HepG2 (cell line): ENCODE data around the gene MRNIP. TPM values are rescaled to one million over a fixed set of nuclear protein-coding genes. Genes with fewer than 3 reads are reported as not detected.
A peak's percentile ranks its signal among the peaks of the same experiment; 100 is the strongest.

Experiments used
- CBX1 ChIP-seq: IDR thresholded peaks from one replicate; pipeline ENCODE4 v1.6.1; 2016; ENCODE audit warnings: antibody characterized with exemption, low read depth
- KLF13 ChIP-seq: sonication (generic); formaldehyde crosslinking; IDR thresholded peaks from 2 replicates; pipeline ENCODE4 v1.4.0; 2020; ENCODE audit warnings: mild to moderate bottlenecking, missing genetic modification reagents
- MAF1 ChIP-seq: sonication (generic); formaldehyde crosslinking; IDR thresholded peaks from 2 replicates; pipeline ENCODE4 v1.5.0; 2020; ENCODE audit warnings: missing genetic modification reagents, borderline replicate concordance
- MED1 ChIP-seq: sonication (generic); formaldehyde crosslinking; IDR thresholded peaks from 2 replicates; pipeline ENCODE4 v1.4.0; 2020; ENCODE audit warnings: missing genetic modification reagents
- MXI1 ChIP-seq: IDR thresholded peaks from 3 replicates; pipeline ENCODE4 v1.6.1; 2012; ENCODE audit warnings: low read depth, low read length, inconsistent platforms, borderline replicate concordance
- RFXAP ChIP-seq: sonication (generic); formaldehyde crosslinking; IDR thresholded peaks from 2 replicates; pipeline ENCODE4 v1.4.0; 2020; ENCODE audit warnings: missing genetic modification reagents, borderline replicate concordance
- SNAPC2 ChIP-seq: sonication (generic); formaldehyde crosslinking; IDR thresholded peaks from 2 replicates; pipeline ENCODE4 v1.8.1; 2022; ENCODE audit warnings: mild to moderate bottlenecking, missing genetic modification reagents
- YEATS2 ChIP-seq: sonication (generic); formaldehyde crosslinking; IDR thresholded peaks from 2 replicates; pipeline ENCODE4 v1.4.0; 2020; ENCODE audit warnings: missing genetic modification reagents, borderline replicate concordance
- YY1 ChIP-seq: IDR thresholded peaks from 2 replicates; pipeline ENCODE4 v1.6.1; 2011; ENCODE audit warnings: low read length, low read depth, moderate library complexity, mild to moderate bottlenecking; ENCODE audit not compliant: insufficient read depth, insufficient replicate concordance
- ZBTB33 ChIP-seq: sonication (generic); formaldehyde crosslinking; IDR thresholded peaks from 2 replicates; pipeline ENCODE4 v1.4.0; 2020; ENCODE audit warnings: missing genetic modification reagents
- ZNF33B ChIP-seq: sonication (generic); formaldehyde crosslinking; IDR thresholded peaks from 2 replicates; pipeline ENCODE4 v1.5.1; 2020; ENCODE audit warnings: mild to moderate bottlenecking, missing genetic modification reagents
- ZNF564 ChIP-seq: sonication (generic); formaldehyde crosslinking; IDR thresholded peaks from 2 replicates; pipeline ENCODE4 v1.8.1; 2023; ENCODE audit warnings: mild to moderate bottlenecking, missing genetic modification reagents
- ZNF598 ChIP-seq: sonication (generic); formaldehyde crosslinking; IDR thresholded peaks from 2 replicates; pipeline ENCODE4 v1.5.1; 2020; ENCODE audit warnings: mild to moderate bottlenecking, missing genetic modification reagents, borderline replicate concordance
- ZNF772 ChIP-seq: sonication (generic); formaldehyde crosslinking; IDR thresholded peaks from 2 replicates; pipeline ENCODE4 v1.5.0; 2020; ENCODE audit warnings: mild to moderate bottlenecking, missing genetic modification reagents
- polyA plus RNA-seq, 8 experiments: library from polyadenylated mRNA; depleted of rRNA in 3 of 8; stranded (reverse) in 7 of 8; unstranded in 1 of 8; fragments of >200 nt; fragmentation: Illumina TruSeq in 4 of 8; extraction: Trizol in 4 of 8; gene quantifications; 2 replicates each; pipeline versions ENCODE4 v1.2.1 to v1.2.3, GENCODE V29; 2011 to 2016; ENCODE audit warnings: low read depth in 4 of 8, missing spikeins in 1 of 8, mixed read lengths in 1 of 8; ENCODE audit not compliant: insufficient read depth in 1 of 8
- total RNA-seq, 5 experiments: library from RNA; depleted of rRNA; stranded (reverse); fragments of >200 nt; fragmentation: Illumina TruSeq; extraction: Trizol; gene quantifications; 2 replicates each; pipeline ENCODE4 v1.2.3, GENCODE V29; 2016; ENCODE audit warnings: low read depth in 1 of 5
- TF ChIP-seq, protein P1 (sequence below): sonication (generic); formaldehyde crosslinking; IDR thresholded peaks from 2 replicates; pipeline ENCODE4 v1.4.0; 2020; ENCODE audit warnings: mild to moderate bottlenecking, missing genetic modification reagents, borderline replicate concordance
- TF ChIP-seq, protein P2 (sequence below): sonication (generic); formaldehyde crosslinking; IDR thresholded peaks from 2 replicates; pipeline ENCODE4 v1.8.1; 2023; ENCODE audit warnings: mild to moderate bottlenecking, moderate library complexity, missing genetic modification reagents
- TF ChIP-seq, protein P3 (sequence below): IDR thresholded peaks from 2 replicates; pipeline ENCODE4 v1.6.1; 2012; ENCODE audit warnings: inconsistent platforms
- TF ChIP-seq, protein P4 (sequence below): sonication (generic); formaldehyde crosslinking; IDR thresholded peaks from 2 replicates; pipeline ENCODE4 v1.4.0; 2020; ENCODE audit warnings: missing genetic modification reagents

MRNIP gene
- total and polyA plus RNA-seq, 2 of the 13 experiments (the other 11 are each of a cell fraction or from before 2014, with no cell fraction given), result 15.5 to 34.1 TPM

- TF ChIP-seq, protein P1, sequence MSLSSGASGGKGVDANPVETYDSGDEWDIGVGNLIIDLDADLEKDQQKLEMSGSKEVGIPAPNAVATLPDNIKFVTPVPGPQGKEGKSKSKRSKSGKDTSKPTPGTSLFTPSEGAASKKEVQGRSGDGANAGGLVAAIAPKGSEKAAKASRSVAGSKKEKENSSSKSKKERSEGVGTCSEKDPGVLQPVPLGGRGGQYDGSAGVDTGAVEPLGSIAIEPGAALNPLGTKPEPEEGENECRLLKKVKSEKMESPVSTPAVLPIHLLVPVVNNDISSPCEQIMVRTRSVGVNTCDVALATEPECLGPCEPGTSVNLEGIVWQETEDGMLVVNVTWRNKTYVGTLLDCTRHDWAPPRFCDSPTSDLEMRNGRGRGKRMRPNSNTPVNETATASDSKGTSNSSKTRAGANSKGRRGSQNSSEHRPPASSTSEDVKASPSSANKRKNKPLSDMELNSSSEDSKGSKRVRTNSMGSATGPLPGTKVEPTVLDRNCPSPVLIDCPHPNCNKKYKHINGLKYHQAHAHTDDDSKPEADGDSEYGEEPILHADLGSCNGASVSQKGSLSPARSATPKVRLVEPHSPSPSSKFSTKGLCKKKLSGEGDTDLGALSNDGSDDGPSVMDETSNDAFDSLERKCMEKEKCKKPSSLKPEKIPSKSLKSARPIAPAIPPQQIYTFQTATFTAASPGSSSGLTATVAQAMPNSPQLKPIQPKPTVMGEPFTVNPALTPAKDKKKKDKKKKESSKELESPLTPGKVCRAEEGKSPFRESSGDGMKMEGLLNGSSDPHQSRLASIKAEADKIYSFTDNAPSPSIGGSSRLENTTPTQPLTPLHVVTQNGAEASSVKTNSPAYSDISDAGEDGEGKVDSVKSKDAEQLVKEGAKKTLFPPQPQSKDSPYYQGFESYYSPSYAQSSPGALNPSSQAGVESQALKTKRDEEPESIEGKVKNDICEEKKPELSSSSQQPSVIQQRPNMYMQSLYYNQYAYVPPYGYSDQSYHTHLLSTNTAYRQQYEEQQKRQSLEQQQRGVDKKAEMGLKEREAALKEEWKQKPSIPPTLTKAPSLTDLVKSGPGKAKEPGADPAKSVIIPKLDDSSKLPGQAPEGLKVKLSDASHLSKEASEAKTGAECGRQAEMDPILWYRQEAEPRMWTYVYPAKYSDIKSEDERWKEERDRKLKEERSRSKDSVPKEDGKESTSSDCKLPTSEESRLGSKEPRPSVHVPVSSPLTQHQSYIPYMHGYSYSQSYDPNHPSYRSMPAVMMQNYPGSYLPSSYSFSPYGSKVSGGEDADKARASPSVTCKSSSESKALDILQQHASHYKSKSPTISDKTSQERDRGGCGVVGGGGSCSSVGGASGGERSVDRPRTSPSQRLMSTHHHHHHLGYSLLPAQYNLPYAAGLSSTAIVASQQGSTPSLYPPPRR, result peak; percentile 42; the same call in 1 of the 2 replicates
- TF ChIP-seq ZNF564, result peak; percentile 65; the same call in 1 of the 2 replicates
- TF ChIP-seq ZBTB33, result peak; percentile 29; the same call in 1 of the 2 replicates
- TF ChIP-seq ZNF772 (CRISPR knock-in tag), result peak; percentile 9; the same call in 1 of the 2 replicates
- TF ChIP-seq MED1 (CRISPR knock-in tag), result peak; percentile 38
- peak; percentile 53; the same call in 1 of the 2 replicates for TF ChIP-seq SNAPC2 (CRISPR knock-in tag)
- TF ChIP-seq YEATS2 (CRISPR knock-in tag), result 0 out of 2 replicates have a peak, but pooled peaks have one; percentile 23
- TF ChIP-seq RFXAP (CRISPR knock-in tag), result peak; percentile 23; the same call in 1 of the 2 replicates
- no peak for TF ChIP-seq ZNF598 (CRISPR knock-in tag)
- TF ChIP-seq, protein P2, sequence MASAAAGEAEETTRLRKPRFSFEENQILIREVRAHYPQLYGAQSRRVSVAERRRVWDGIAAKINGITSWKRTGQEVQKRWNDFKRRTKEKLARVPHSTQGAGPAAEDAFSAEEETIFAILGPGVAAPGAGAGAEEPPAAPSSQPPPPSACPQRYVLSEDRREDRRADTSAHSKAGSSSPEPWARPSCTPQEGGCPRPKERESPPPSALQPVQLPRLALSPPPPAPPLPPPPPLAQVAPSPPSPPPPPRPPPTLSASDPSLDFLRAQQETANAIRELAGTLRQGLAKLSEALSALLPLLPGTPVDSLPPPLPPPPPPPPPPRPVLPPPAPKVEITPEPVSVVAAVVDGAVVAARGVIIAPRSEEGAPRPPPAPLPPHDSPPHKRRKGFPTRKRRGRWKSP (CRISPR knock-in tag), result peak; percentile 47; the same call in 1 of the 2 replicates
- TF ChIP-seq ZNF33B, result no peak
- TF ChIP-seq KLF13, result no peak
- TF ChIP-seq MXI1, result peak; percentile 43; the same call in 2 of the 3 replicates
- TF ChIP-seq, protein P3, sequence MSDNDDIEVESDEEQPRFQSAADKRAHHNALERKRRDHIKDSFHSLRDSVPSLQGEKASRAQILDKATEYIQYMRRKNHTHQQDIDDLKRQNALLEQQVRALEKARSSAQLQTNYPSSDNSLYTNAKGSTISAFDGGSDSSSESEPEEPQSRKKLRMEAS, result peak; percentile 60; the same call in 1 of the 2 replicates
- peak; percentile 37 for TF ChIP-seq YY1
- TF ChIP-seq CBX1, result no peak
- 0 out of 2 replicates have a peak, but pooled peaks have one; percentile 41 for TF ChIP-seq MAF1 (CRISPR knock-in tag)
- TF ChIP-seq, protein P4, sequence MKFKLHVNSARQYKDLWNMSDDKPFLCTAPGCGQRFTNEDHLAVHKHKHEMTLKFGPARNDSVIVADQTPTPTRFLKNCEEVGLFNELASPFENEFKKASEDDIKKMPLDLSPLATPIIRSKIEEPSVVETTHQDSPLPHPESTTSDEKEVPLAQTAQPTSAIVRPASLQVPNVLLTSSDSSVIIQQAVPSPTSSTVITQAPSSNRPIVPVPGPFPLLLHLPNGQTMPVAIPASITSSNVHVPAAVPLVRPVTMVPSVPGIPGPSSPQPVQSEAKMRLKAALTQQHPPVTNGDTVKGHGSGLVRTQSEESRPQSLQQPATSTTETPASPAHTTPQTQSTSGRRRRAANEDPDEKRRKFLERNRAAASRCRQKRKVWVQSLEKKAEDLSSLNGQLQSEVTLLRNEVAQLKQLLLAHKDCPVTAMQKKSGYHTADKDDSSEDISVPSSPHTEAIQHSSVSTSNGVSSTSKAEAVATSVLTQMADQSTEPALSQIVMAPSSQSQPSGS, result peak; percentile 23; the same call in 1 of the 2 replicates
Measured at GRCh38 chr5:179795863-179796833, 62.5 kb downstream of the MRNIP start (continued).
